KOPT-K1 (cell line): ENCODE data around the gene PRKN.

Experiments used
- H3K27ac ChIP-seq: fragments of 200-600 bp; sonication (generic); 2 replicates; pipeline ENCODE4 v1.5.1; 2016; ENCODE audit warnings: antibody characterized with exemption, mild to moderate bottlenecking, low read depth, low read length; ENCODE audit not compliant: poor library complexity, severe bottlenecking
- H3K36me3 ChIP-seq: fragments of 200-600 bp; sonication (generic); 2 replicates; pipeline ENCODE4 v1.5.1; 2017; ENCODE audit warnings: antibody characterized with exemption, mild to moderate bottlenecking, low read length, moderate library complexity; ENCODE audit not compliant: insufficient read depth
- H3K9me3 ChIP-seq: fragments of 200-600 bp; sonication (generic); 2 replicates; pipeline ENCODE4 v1.5.1; 2017; ENCODE audit warnings: antibody characterized with exemption, low read length, mild to moderate bottlenecking; ENCODE audit not compliant: insufficient read depth, poor library complexity, severe bottlenecking

The PRKN gene

GRCh38 chr6:162331911-162332310 lies 395.7 kb downstream of the PRKN start:
- Histone ChIP-seq H3K9me3 (no peaks in the 10 kb centered on the region), H3K36me3 (no peaks in the 10 kb centered on the region), H3K27ac (no peak overlapping the region)

GRCh38 chr6:162325826-162326225 lies 401.7 kb downstream of the PRKN start:
- no peaks in the 10 kb centered on the region for H3K36me3 ChIP-seq
- H3K9me3 ChIP-seq: no peaks in the 10 kb centered on the region
- H3K27ac ChIP-seq: no peak overlapping the region

- H3K9me3 ChIP-seq: no peaks in the 10 kb centered on the region
- H3K36me3 ChIP-seq: no peaks in the 10 kb centered on the region
- H3K27ac ChIP-seq: no peak overlapping the region
These were observed 402.5 kb downstream of the PRKN start for GRCh38 chr6:162325051-162325450.

- no peaks in the 10 kb centered on the region for H3K36me3 ChIP-seq
- H3K9me3 ChIP-seq: no peaks in the 10 kb centered on the region
- no peak overlapping the region for H3K27ac ChIP-seq
These were observed 412.3 kb downstream of the PRKN start for GRCh38 chr6:162315291-162315690.

GRCh38 chr6:162313922-162314660 lies 413.5 kb downstream of the PRKN start:
- Histone ChIP-seq H3K9me3 (no peaks in the 10 kb centered on the region), H3K27ac (no peak overlapping the region), H3K36me3 (no peaks in the 10 kb centered on the region)

- Histone ChIP-seq H3K27ac (no peak overlapping the region), H3K36me3 (no peaks in the 10 kb centered on the region), H3K9me3 (no peaks in the 10 kb centered on the region)
These were observed 419.7 kb downstream of the PRKN start for GRCh38 chr6:162307865-162308264.

GRCh38 chr6:162306616-162307015 lies 420.9 kb downstream of the PRKN start:
- no peak overlapping the region for H3K27ac ChIP-seq
- H3K36me3 ChIP-seq: no peaks in the 10 kb centered on the region
- no peaks in the 10 kb centered on the region for H3K9me3 ChIP-seq

GRCh38 chr6:162301128-162301527 lies 426.4 kb downstream of the PRKN start:
- H3K36me3 ChIP-seq: no peaks in the 10 kb centered on the region
- H3K27ac ChIP-seq: no peak overlapping the region
- H3K9me3 ChIP-seq: no peaks in the 10 kb centered on the region

- Histone ChIP-seq H3K9me3 (no peaks in the 10 kb centered on the region), H3K27ac (no peak overlapping the region), H3K36me3 (no peaks in the 10 kb centered on the region)
These were observed 433.5 kb downstream of the PRKN start for GRCh38 chr6:162294029-162294428.

- no peak overlapping the region for H3K27ac ChIP-seq
- no peaks in the 10 kb centered on the region for H3K9me3 ChIP-seq
- H3K36me3 ChIP-seq: no peaks in the 10 kb centered on the region
These were observed 434.7 kb downstream of the PRKN start for GRCh38 chr6:162292915-162293314.

GRCh38 chr6:162290846-162291465 lies 436.6 kb downstream of the PRKN start:
- H3K27ac ChIP-seq: no peak overlapping the region
- no peaks in the 10 kb centered on the region for H3K9me3 ChIP-seq
- H3K36me3 ChIP-seq: no peaks in the 10 kb centered on the region

GRCh38 chr6:162289972-162290371 lies 437.6 kb downstream of the PRKN start:
- H3K9me3 ChIP-seq: no peaks in the 10 kb centered on the region
- no peak overlapping the region for H3K27ac ChIP-seq
- no peaks in the 10 kb centered on the region for H3K36me3 ChIP-seq

- H3K27ac ChIP-seq: no peak overlapping the region
- no peaks in the 10 kb centered on the region for H3K9me3 ChIP-seq
- no peaks in the 10 kb centered on the region for H3K36me3 ChIP-seq
These were observed 453.6 kb downstream of the PRKN start for GRCh38 chr6:162273986-162274385.

- H3K36me3 ChIP-seq: no peaks in the 10 kb centered on the region
- no peaks in the 10 kb centered on the region for H3K9me3 ChIP-seq
- no peak overlapping the region for H3K27ac ChIP-seq
These were observed 455.6 kb downstream of the PRKN start for GRCh38 chr6:162271922-162272321.

GRCh38 chr6:162270966-162271365 lies 456.6 kb downstream of the PRKN start:
- Histone ChIP-seq H3K9me3 (no peaks in the 10 kb centered on the region), H3K36me3 (no peaks in the 10 kb centered on the region), H3K27ac (no peak overlapping the region)

GRCh38 chr6:162267641-162268040 lies 459.9 kb downstream of the PRKN start:
- H3K27ac ChIP-seq: no peak overlapping the region

More at GRCh38 chr6:162267641-162268040, 459.9 kb downstream of the PRKN start:
- Histone ChIP-seq H3K9me3 (no peaks in the 10 kb centered on the region), H3K36me3 (no peaks in the 10 kb centered on the region)
